Motor neuron (in vitro differentiated cells): Measurements from ENCODE around the gene CTNND2. TPM values are rescaled to one million over a fixed set of nuclear protein-coding genes. Genes with fewer than 3 reads are reported as not detected.
A peak's percentile ranks its signal among the peaks of the same experiment; 100 is the strongest.

ENCODE experiments used
- ATAC-seq, 8 experiments: fragments of 200-7000 bp; cut with Tn5 transposase; replicated peaks in 6 of 8; 2 replicates each; pipeline ENCODE4 v1.8.0; 2021; ENCODE audit warnings: mild to moderate bottlenecking in 8 of 8, moderate library complexity in 8 of 8
- H3K27ac ChIP-seq, 2 donors: fragments of 250-450 bp; sonication (Bioruptor Pico); 2 replicates each; pipeline ENCODE4 v1.9.0; 2021; ENCODE audit warnings: antibody characterized with exemption in 2 of 2, mild to moderate bottlenecking in 2 of 2, moderate library complexity in 1 of 2
- H3K4me1 ChIP-seq, 2 donors: fragments of 250-450 bp; sonication (Bioruptor Pico); replicated peaks in 1 of 2; 2 replicates each; pipeline ENCODE4 v1.6.1; 2021; ENCODE audit warnings: antibody characterized with exemption in 2 of 2, mild to moderate bottlenecking in 2 of 2, moderate library complexity in 1 of 2
- H3K4me3 ChIP-seq, 5 donors: fragments of 250-450 bp; sonication (Bioruptor Pico); 2 replicates each; pipeline ENCODE4 v1.9.0; 2021; ENCODE audit warnings: antibody characterized with exemption in 5 of 5, mild to moderate bottlenecking in 5 of 5, moderate library complexity in 4 of 5
- WGBS, 10 experiments: fragments of 450-650 bp; shearing (Covaris generic); methylation state at CpG; one replicate each; pipeline ENCODE4 v1.0.0; 2022; 5-methylcytosine and 5-hydroxymethylcytosine counted together
- in situ Hi-C, 9 experiments: fragments of 400-800 bp; cut with MboI; loops; one replicate each; pipeline ENCODE4 v1.15.0; 2021; ENCODE audit warnings: low sequenced_read_pairs in 9 of 9, low pct_unique_long_range_greater_than_20kb in 2 of 9; ENCODE audit not compliant: unreplicated experiment in 9 of 9
- total RNA-seq, 8 experiments: library from RNA; unstranded; fragments of 300-600 nt; gene quantifications; 2 replicates each; pipeline versions ENCODE4 v1.2.3 to v1.2.4, GENCODE V29; 2022

The CTNND2 gene
- total RNA-seq, 8 experiments from 2014 or later = 0.51 to 49.9 (median 40.1) TPM

GRCh38 chr5:11390291-11390767, 513.9 kb downstream of the CTNND2 start:
- in situ Hi-C loops = no loop called here
- Histone ChIP-seq H3K4me1 (peaks cover 0 to 3% of the 10 kb centered on the region in 2 donors), H3K4me3 (no peak overlapping the region), H3K27ac (no peak overlapping the region)
- peak in 1 of 8 experiments; percentile 14 for ATAC-seq
- WGBS, 10 experiments = 0 to 100% (median 80%) methylated on average over 2 to 6 of the region's 6 CpGs; no CpG with 5 or more reads in 2 of the 10 experiments

- 0 to 100% (median 73%) methylated on average over 1 to 3 of the region's 3 CpGs; no CpG with 5 or more reads in 1 of the 10 experiments for WGBS, 10 experiments
- in situ Hi-C loops = no loop called here
- Histone ChIP-seq H3K27ac (no peak overlapping the region), H3K4me3 (no peak overlapping the region), H3K4me1 (peaks cover 11 to 13% of the 10 kb centered on the region in 2 donors)
- no peak for ATAC-seq
Observed at GRCh38 chr5:11387382-11387781, 516.9 kb downstream of the CTNND2 start.

GRCh38 chr5:11386398-11386797, 517.8 kb downstream of the CTNND2 start:
- peak in 1 of 8 experiments; percentile 53 for ATAC-seq
- no peak overlapping the region for H3K4me3 ChIP-seq
- H3K4me1 ChIP-seq = peaks cover 11 to 13% of the 10 kb centered on the region in 2 donors
- in situ Hi-C loops = no loop called here
- no peak overlapping the region for H3K27ac ChIP-seq
- 0 to 100% (median 0%) methylated on average over 1 to 2 of the region's 2 CpGs; no CpG with 5 or more reads in 4 of the 10 experiments for WGBS, 10 experiments

GRCh38 chr5:11385901-11386293, 518.3 kb downstream of the CTNND2 start:
- Histone ChIP-seq H3K27ac (no peak overlapping the region), H3K4me1 (peaks cover 11 to 13% of the 10 kb centered on the region in 2 donors), H3K4me3 (peak overlapping the region in 1 of 5 donors; percentile 49)
- WGBS, 10 experiments = 0 to 10% (median 0%) methylated on average over 1 to 3 of the region's 3 CpGs; no CpG with 5 or more reads in 2 of the 10 experiments
- ATAC-seq = peak in 6 of 8 experiments; percentile 22 to 41 (median 31)
- in situ Hi-C loops = no loop called here

GRCh38 chr5:11385251-11385900, 518.9 kb downstream of the CTNND2 start:
- Histone ChIP-seq H3K4me3 (peak overlapping the region; percentile 25 to 49 (median 39)), H3K4me1 (peaks cover 11 to 13% of the 10 kb centered on the region in 2 donors), H3K27ac (peak overlapping the region in 1 of 2 donors; percentile 21)
- WGBS, 10 experiments = 0 to 41% (median 7%) methylated on average over 2 to 16 of the region's 33 CpGs; no CpG with 5 or more reads in 1 of the 10 experiments
- in situ Hi-C loops = no loop called here
- peak in 7 of 8 experiments; percentile 30 to 66 (median 61) for ATAC-seq

- 0 to 66% (median 14%) methylated on average over 1 to 8 of the region's 96 CpGs; no CpG with 5 or more reads in 4 of the 10 experiments for WGBS, 10 experiments
- H3K4me3 ChIP-seq = peak overlapping the region; percentile 25 to 49 (median 39)
- peak in 7 of 8 experiments; percentile 28 to 90 (median 84) for ATAC-seq
- in situ Hi-C loops = no loop called here
- peaks cover 11 to 13% of the 10 kb centered on the region in 2 donors for H3K4me1 ChIP-seq
- H3K27ac ChIP-seq = peak overlapping the region in 1 of 2 donors; percentile 21
Observed at GRCh38 chr5:11384441-11385250, 519.6 kb downstream of the CTNND2 start.

GRCh38 chr5:11383506-11384095, 520.6 kb downstream of the CTNND2 start:
- Histone ChIP-seq H3K4me3 (no peak overlapping the region), H3K27ac (no peak overlapping the region), H3K4me1 (peaks cover 11 to 13% of the 10 kb centered on the region in 2 donors)
- 31 to 80% (median 61%) methylated on average over 1 to 7 of the region's 7 CpGs; no CpG with 5 or more reads in 1 of the 10 experiments for WGBS, 10 experiments
- peak in 5 of 8 experiments; percentile 2 to 47 (median 23) for ATAC-seq
- in situ Hi-C loops = no loop called here

- in situ Hi-C loops = no loop called here
- Histone ChIP-seq H3K4me1 (peaks cover 2 to 4% of the 10 kb centered on the region in 2 donors), H3K4me3 (no peak overlapping the region), H3K27ac (no peak overlapping the region)
- 22 to 97% (median 83%) methylated on average over 1 to 5 of the region's 5 CpGs; no CpG with 5 or more reads in 1 of the 10 experiments for WGBS, 10 experiments
- ATAC-seq = no peak
Observed at GRCh38 chr5:11378461-11378860, 525.8 kb downstream of the CTNND2 start.

GRCh38 chr5:11377896-11378295, 526.4 kb downstream of the CTNND2 start:
- Histone ChIP-seq H3K4me1 (no peaks in the 10 kb centered on the region), H3K4me3 (no peak overlapping the region), H3K27ac (no peak overlapping the region)
- 0 to 100% (median 80%) methylated on average over 1 to 2 of the region's 2 CpGs; no CpG with 5 or more reads in 3 of the 10 experiments for WGBS, 10 experiments
- ATAC-seq = no peak
- in situ Hi-C loops = no loop called here

- 10 to 100% (median 90%) methylated on average over 1 to 3 of the region's 3 CpGs; no CpG with 5 or more reads in 2 of the 10 experiments for WGBS, 10 experiments
- Histone ChIP-seq H3K4me1 (no peaks in the 10 kb centered on the region), H3K27ac (no peak overlapping the region), H3K4me3 (no peak overlapping the region)
- in situ Hi-C loops = loop anchor here in 1 of 9 experiments (25.0 kb wide), 1 partner anchor 240 kb away; no protein-coding TSS in a partner anchor
- ATAC-seq = no peak
Observed at GRCh38 chr5:11372191-11372590, 532.1 kb downstream of the CTNND2 start.

GRCh38 chr5:11371021-11371420, 533.2 kb downstream of the CTNND2 start:
- in situ Hi-C loops = loop anchor here in 1 of 9 experiments (25.0 kb wide), 1 partner anchor 241 kb away; no protein-coding TSS in a partner anchor
- no peak for ATAC-seq

GRCh38 chr5:11364531-11364930, 539.7 kb downstream of the CTNND2 start:
- Histone ChIP-seq H3K4me3 (no peak overlapping the region), H3K4me1 (no peaks in the 10 kb centered on the region), H3K27ac (no peak overlapping the region)
- no peak for ATAC-seq
- WGBS, 10 experiments = 24 to 100% (median 67%) methylated on average over 3 to 6 of the region's 11 CpGs; no CpG with 5 or more reads in 4 of the 10 experiments
- in situ Hi-C loops = loop anchor here in 1 of 9 experiments (25.0 kb wide), 1 partner anchor 248 kb away; no protein-coding TSS in a partner anchor

More at GRCh38 chr5:11371021-11371420, 533.2 kb downstream of the CTNND2 start:
- H3K4me1 ChIP-seq = no peaks in the 10 kb centered on the region
- H3K27ac ChIP-seq = no peak overlapping the region
- no peak overlapping the region for H3K4me3 ChIP-seq
- WGBS, 10 experiments = 0 to 100% (median 100%) methylated on average over 1 of the region's 1 CpG; no CpG with 5 or more reads in 6 of the 10 experiments
